ENCODE measurements around the gene TMEM205.

- peak; percentile 90 to 99 (median 96) for TF ChIP-seq CTCF (IDR thresholded peaks at IDR 0.05)
- TF ChIP-seq POLR2A (IDR thresholded peaks at IDR 0.05), result peak; percentile 23
- peak; percentile 87 for TF ChIP-seq POLR2AphosphoS5 (IDR thresholded peaks at IDR 0.05)
Observed at GRCh38 chr19:11293433-11294389, 52.4 kb downstream of the TMEM205 start.

Data from prostate gland (tissue), 2 donors.